ENCODE data around the gene SLC9A3.

GRCh38 chr5:560792-561166 lies 36.5 kb upstream of the SLC9A3 start:
- TF ChIP-seq CTCF (IDR thresholded peaks at IDR 0.05) (no peak), EP300 (IDR thresholded peaks at IDR 0.05; ENCODE audit: borderline replicate concordance in 1 of 2, low read depth in 1 of 2, low read length in 1 of 2) (no peak), NFIC (IDR thresholded peaks at IDR 0.05; ENCODE audit: borderline replicate concordance) (no peak), POLR2AphosphoS5 (IDR thresholded peaks at IDR 0.05; ENCODE audit: low read depth, low read length) (no peak), REST (IDR thresholded peaks at IDR 0.05; ENCODE audit: low read depth, low read length) (no peak), IRF3 (IDR thresholded peaks at IDR 0.05; ENCODE audit: low read depth, low read length) (no peak), FOSL2 (IDR thresholded peaks at IDR 0.05; ENCODE audit: borderline replicate concordance, low read depth) (no peak), FOXM1 (IDR thresholded peaks at IDR 0.05; ENCODE audit: low read depth) (no peak), GABPA (IDR thresholded peaks at IDR 0.05; ENCODE audit: low read depth) (no peak), RCOR1 (IDR thresholded peaks at IDR 0.05; ENCODE audit: low read length) (no peak), TAF1 (IDR thresholded peaks at IDR 0.05; ENCODE audit: borderline replicate concordance, low read depth, low read length) (no peak)
